Non-pigmented ciliary epithelial cell (primary cell): Measurements from ENCODE around the gene NCBP3.

Source experiments
- DNase-seq: peaks from one replicate; pipeline ENCODE4 v3.0.0-alpha.2; 2010; ENCODE audit warnings: low read depth

NCBP3 gene

GRCh38 chr17:3754458-3755334 is 91.3 kb downstream of the NCBP3 start:
- DNase-seq, result no peak

- no peak for DNase-seq
These were observed 92.0 kb downstream of the NCBP3 start for GRCh38 chr17:3754066-3754457.

DNA sequence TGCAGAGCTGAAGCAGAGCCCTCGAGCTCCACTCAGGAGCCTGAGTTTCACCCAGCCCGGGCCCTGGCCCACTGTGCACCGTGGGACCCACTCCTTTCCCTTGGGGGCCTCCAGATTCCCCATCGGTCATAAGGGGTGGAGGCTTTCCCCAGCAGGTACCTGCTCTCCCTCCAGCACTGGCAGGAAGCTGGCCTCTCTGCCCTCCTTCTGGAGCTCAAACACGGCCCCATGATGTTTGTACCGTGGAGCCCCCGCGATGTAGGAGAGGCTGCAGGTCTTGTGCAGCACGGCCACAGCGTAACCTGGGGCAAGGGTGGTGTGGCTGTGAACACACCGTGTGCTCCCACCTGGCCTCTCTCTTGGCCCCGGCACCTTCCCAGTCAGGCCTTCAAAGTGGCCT is 92.4 kb downstream of the NCBP3 start:
- no peak for DNase-seq
